ENCODE data around the gene FBXO31. TPM values are rescaled to one million over a fixed set of nuclear protein-coding genes. Genes with fewer than 3 reads are reported as not detected.
A peak's percentile ranks its signal among the peaks of the same experiment; 100 is the strongest.

The FBXO31 gene
- total RNA-seq, 1 experiment from 2014 or later: 7.4 TPM

GRCh38 chr16:87279094-87279658, 104.4 kb downstream of the FBXO31 start:
- DNase-seq (ENCODE audit: low spot score): no peak

GRCh38 chr16:87278191-87279093, 105.1 kb downstream of the FBXO31 start:
- peak; percentile 79 for DNase-seq (ENCODE audit: low spot score)

Other genes with a start within 250 kb of the FBXO31 start
- gene C16orf95, start 66.4 kb downstream of the FBXO31 start, total RNA-seq (2014; rRNA removed; shearing (Covaris generic)): 8.0 and 13.4 TPM in 2 replicates
- gene MAP1LC3B, start 8.6 kb upstream of the FBXO31 start, total RNA-seq (2014; rRNA removed; shearing (Covaris generic)): 26.6 and 28.5 TPM in 2 replicates
- 5.4 and 6.3 TPM in 2 replicates for gene ZCCHC14, start 109.2 kb upstream of the FBXO31 start, total RNA-seq (2014; rRNA removed; shearing (Covaris generic))
- 3.3 and 4.2 TPM in 2 replicates for gene JPH3, start 218.7 kb upstream of the FBXO31 start, total RNA-seq (2014; rRNA removed; shearing (Covaris generic))

Measured in H4 (cell line).